IMR-90 (cell line): ENCODE measurements around the gene SAP30BP. TPM values are rescaled to one million over a fixed set of nuclear protein-coding genes. Genes with fewer than 3 reads are reported as not detected.
A peak's percentile ranks its signal among the peaks of the same experiment; 100 is the strongest.

Experiments
- ATAC-seq: fragments of 200-7000 bp; cut with Tn5 transposase; 2 replicates; pipeline ENCODE4 v1.9.1; 2020; ENCODE audit warnings: low read depth, mild to moderate bottlenecking, moderate library complexity
- BruUV-seq: library from RNA; stranded (reverse); fragments of 400-500 nt; replicated peaks from 2 replicates; lab custom pipeline; 2021; lab: Mats Ljungman, UMichigan
- CTCF ChIA-PET: fragments of 300-600 bp; formaldehyde crosslinking; extraction: SDS; loops from one replicate; lab custom pipeline; 2021; ENCODE audit warnings: antibody characterized with exemption; lab: Yijun Ruan, JAX
- POLR2A ChIA-PET: fragments of 300-600 bp; sonication (Branson Sonifier 250); formaldehyde crosslinking; loops from one replicate; lab custom pipeline; 2022; ENCODE audit warnings: antibody characterized with exemption; ENCODE audit not compliant: unreplicated experiment; lab: Charles Lee
- DNase-seq: peaks from one replicate; pipeline ENCODE4 v3.0.0; 2013
- H2AFZ ChIP-seq: replicated peaks from 2 replicates; pipeline ENCODE3; 2013; ENCODE audit warnings: low read length, mild to moderate bottlenecking; ENCODE audit not compliant: poor library complexity
- H2AK5ac ChIP-seq: 2 replicates; pipeline ENCODE4 v1.6.1; 2013; ENCODE audit warnings: low read depth, low read length, inconsistent platforms
- H2AK9ac ChIP-seq: replicated peaks from 2 replicates; pipeline ENCODE3; 2013; ENCODE audit warnings: mild to moderate bottlenecking, low read depth, low read length, moderate library complexity; ENCODE audit not compliant: poor library complexity
- H2BK120ac ChIP-seq: 2 replicates; pipeline ENCODE4 v1.6.1; 2013; ENCODE audit warnings: low read depth, low read length, inconsistent platforms
- H2BK15ac ChIP-seq: 3 replicates; pipeline ENCODE4 v1.6.1; 2013; ENCODE audit warnings: low read depth, low read length, inconsistent platforms
- H2BK20ac ChIP-seq: 2 replicates; pipeline ENCODE4 v1.6.1; 2013; ENCODE audit warnings: low read depth, mild to moderate bottlenecking, inconsistent platforms, low read length, moderate library complexity
- H2BK5ac ChIP-seq: 2 replicates; pipeline ENCODE4 v1.6.1; 2013; ENCODE audit warnings: mild to moderate bottlenecking, low read depth, low read length, inconsistent platforms; ENCODE audit not compliant: poor library complexity, severe bottlenecking
- H3K14ac ChIP-seq: replicated peaks from 2 replicates; pipeline ENCODE4 v1.6.1; 2013; ENCODE audit warnings: low read depth, low read length, inconsistent platforms
- H3K18ac ChIP-seq: 2 replicates; pipeline ENCODE4 v1.6.1; 2013; ENCODE audit warnings: low read depth, low read length, control low read depth
- H3K23ac ChIP-seq: 2 replicates; pipeline ENCODE4 v1.6.1; 2013; ENCODE audit warnings: low read depth, low read length, inconsistent platforms
- H3K27ac ChIP-seq: 2 replicates; pipeline ENCODE4 v1.5.1; 2013; ENCODE audit warnings: mild to moderate bottlenecking, control low read depth, low read length; ENCODE audit not compliant: insufficient read depth
- H3K27me3 ChIP-seq: 2 replicates; pipeline ENCODE4 v1.6.1; 2013; ENCODE audit warnings: low read length; ENCODE audit not compliant: control insufficient read depth, insufficient read depth
- H3K36me3 ChIP-seq: 2 replicates; pipeline ENCODE4 v1.6.1; 2013; ENCODE audit warnings: low read length, mixed read lengths; ENCODE audit not compliant: control insufficient read depth, insufficient read depth
- H3K4ac ChIP-seq: 2 replicates; pipeline ENCODE4 v1.6.1; 2013; ENCODE audit warnings: low read depth, low read length, inconsistent platforms
- H3K4me1 ChIP-seq: 2 replicates; pipeline ENCODE4 v1.6.1; 2013; ENCODE audit warnings: low read length, mixed read lengths; ENCODE audit not compliant: control insufficient read depth, insufficient read depth
- H3K4me2 ChIP-seq: 2 replicates; pipeline ENCODE4 v1.6.1; 2013; ENCODE audit warnings: low read depth, mild to moderate bottlenecking, control low read depth, low read length, moderate library complexity
- H3K4me3 ChIP-seq: 2 replicates; pipeline ENCODE4 v1.5.1; 2013; ENCODE audit warnings: low read depth, mild to moderate bottlenecking, control low read depth, low read length, moderate library complexity; ENCODE audit not compliant: insufficient read depth
- H3K56ac ChIP-seq: 2 replicates; pipeline ENCODE4 v1.6.1; 2013; ENCODE audit warnings: low read length, inconsistent platforms; ENCODE audit not compliant: insufficient read depth; ENCODE audit errors: extremely low read depth
- H3K79me1 ChIP-seq, 2 experiments: 2 replicates each; pipeline ENCODE4 v1.6.1; 2013; ENCODE audit warnings: low read length in 2 of 2, inconsistent platforms in 1 of 2, low read depth in 1 of 2
- H3K9ac ChIP-seq: 2 replicates; pipeline ENCODE4 v1.6.1; 2013; ENCODE audit warnings: low read depth, low read length, control low read depth
- H3K9me1 ChIP-seq: 2 replicates; pipeline ENCODE4 v1.6.1; 2013; ENCODE audit warnings: low read length, inconsistent platforms; ENCODE audit not compliant: insufficient read depth
- H3K9me3 ChIP-seq: 2 replicates; pipeline ENCODE4 v1.6.1; 2013; ENCODE audit warnings: low read length; ENCODE audit not compliant: control insufficient read depth, insufficient read depth
- H4K20me1 ChIP-seq: 2 replicates; pipeline ENCODE4 v1.6.1; 2013; ENCODE audit warnings: low read length, inconsistent platforms; ENCODE audit not compliant: insufficient read depth
- H4K5ac ChIP-seq: 2 replicates; pipeline ENCODE4 v1.6.1; 2013; ENCODE audit warnings: mild to moderate bottlenecking, low read depth, low read length, control low read depth
- H4K8ac ChIP-seq, 2 experiments: 2 replicates each; pipeline ENCODE4 v1.6.1; 2013; ENCODE audit warnings: low read depth in 2 of 2, low read length in 2 of 2, control low read depth in 1 of 2, inconsistent platforms in 1 of 2
- H4K91ac ChIP-seq: 2 replicates; pipeline ENCODE4 v1.6.1; 2013; ENCODE audit warnings: low read depth, low read length, inconsistent platforms; ENCODE audit not compliant: insufficient read depth
- CHD1 ChIP-seq: IDR thresholded peaks from 2 replicates; pipeline ENCODE4 v1.6.1; 2012; ENCODE audit warnings: low read depth, low read length, improper control_type of control experiment
- FOS ChIP-seq: fragments of 150-350 bp; IDR thresholded peaks from 2 replicates; pipeline ENCODE4 v1.6.1; 2016; ENCODE audit warnings: low read depth, low read length
- MAFK ChIP-seq: IDR thresholded peaks from 2 replicates; pipeline ENCODE4 v1.6.1; 2012; ENCODE audit warnings: low read depth, low read length, improper control_type of control experiment
- RAD21 ChIP-seq: IDR thresholded peaks from 2 replicates; pipeline ENCODE4 v1.6.1; 2012; ENCODE audit warnings: low read length, improper control_type of control experiment
- SMC3 ChIP-seq: fragments of 150-350 bp; IDR thresholded peaks from 2 replicates; pipeline ENCODE4 v1.6.1; 2016; ENCODE audit warnings: low read depth, mild to moderate bottlenecking, antibody characterized with exemption, low read length, moderate library complexity
- WGBS, 2 experiments: methylation state at CpG; one replicate each; pipeline versions ENCODE4 v1.1.5 to v1.1.7; 2013; ENCODE audit warnings: missing lambda C conversion rate in 2 of 2; ENCODE audit not compliant: insufficient read length in 1 of 2; ENCODE audit errors: extremely low coverage in 2 of 2; 5-methylcytosine and 5-hydroxymethylcytosine counted together
- dilution Hi-C: fragments of 300-500 bp; cut with HindIII; formaldehyde crosslinking; loops from one replicate; pipeline ENCODE4 v1.14.3; 2018; ENCODE audit warnings: low sequenced_read_pairs; ENCODE audit not compliant: unreplicated experiment
- in situ Hi-C: fragments of 300-500 bp; cut with MboI; formaldehyde crosslinking; loops from 3 replicates; pipeline ENCODE4 v1.14.3; 2019; ENCODE audit warnings: low sequenced_read_pairs, inconsistent platforms, mixed read lengths
- intact Hi-C: fragments of 100-400 bp; cut with micrococcal nuclease; formaldehyde crosslinking; loops from 2 replicates; pipeline ENCODE4 v1.10.0; 2022
- polyA plus RNA-seq, 3 experiments: library from polyadenylated mRNA; depleted of rRNA; stranded (reverse); fragments of >200 nt; gene quantifications; 2 replicates each; pipeline ENCODE4 v1.2.3, GENCODE V29; 2012; ENCODE audit warnings: low replicate concordance in 1 of 3
- total RNA-seq: library from RNA; depleted of rRNA; stranded (reverse); fragments of >200 nt; gene quantifications from 2 replicates; pipeline ENCODE4 v1.2.3, GENCODE V29; 2012
- TF ChIP-seq, protein P1 (sequence below): conservative IDR thresholded peaks from 2 replicates; pipeline ENCODE4 v1.5.1; 2012; ENCODE audit warnings: mild to moderate bottlenecking, low read depth, low read length, improper control_type of control experiment

Gene SAP30BP
- total and polyA plus RNA-seq, 2 of the 4 experiments (the other 2 are of a cell fraction): 70.4 to 139 TPM

DNA sequence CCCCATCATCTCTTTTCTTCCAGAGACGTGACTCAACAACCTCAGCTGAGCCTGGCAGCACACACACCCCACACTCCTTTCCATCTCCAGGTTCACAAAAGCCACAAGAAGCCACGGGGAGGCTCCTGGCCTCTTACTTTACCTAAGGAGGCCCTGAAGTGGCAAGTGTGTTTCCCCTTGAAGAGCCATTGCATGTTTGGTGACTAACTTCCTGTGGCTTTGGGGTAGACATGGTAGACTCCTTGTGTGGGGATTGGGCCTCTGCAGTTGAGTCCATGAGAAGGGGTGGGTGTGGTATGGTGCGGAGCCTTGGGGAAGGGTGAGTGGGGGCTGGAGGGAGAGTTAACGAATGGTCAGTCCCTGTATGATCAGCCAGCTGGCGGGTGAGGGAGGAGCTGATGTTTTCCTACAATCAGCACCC is 24.2 kb downstream of the SAP30BP start:
- peaks cover 82% of the 10 kb centered on the region for H4K20me1 ChIP-seq
- peaks cover 38% of the 10 kb centered on the region for H3K9me1 ChIP-seq
- no peak overlapping the region for H2AK5ac ChIP-seq
- H3K4ac ChIP-seq: no peak overlapping the region
- H3K4me1 ChIP-seq: peaks cover 17% of the 10 kb centered on the region
- peaks cover 53 to 96% of the 10 kb centered on the region in 2 experiments for H3K79me1 ChIP-seq
- no peak overlapping the region for H3K27ac ChIP-seq
- H4K5ac ChIP-seq: no peak overlapping the region
- H3K14ac ChIP-seq: no peak overlapping the region
- ATAC-seq (no peak), DNase-seq (peak; percentile 28)
- dilution Hi-C loops: no loop called here
- no TSS peak for BruUV-seq
- intact Hi-C loops: no loop called here
- peaks cover 32% of the 10 kb centered on the region for H3K36me3 ChIP-seq
- H2BK120ac ChIP-seq: no peak overlapping the region
- no peak overlapping the region for H3K9ac ChIP-seq
- no peak overlapping the region for H4K8ac ChIP-seq
- H3K4me3 ChIP-seq: no peak overlapping the region
- no peaks in the 10 kb centered on the region for H3K9me3 ChIP-seq
- H2BK15ac ChIP-seq: no peak overlapping the region
- no peak overlapping the region for H2BK20ac ChIP-seq
- no peak overlapping the region; the same call in 1 of the 2 replicates for H3K23ac ChIP-seq
- no peak overlapping the region for H3K56ac ChIP-seq
- H3K18ac ChIP-seq: no peak overlapping the region
- peak overlapping the region; percentile 75 for H2AK9ac ChIP-seq
- WGBS, 2 experiments: no CpG with 5 or more reads among the region's 5 CpGs
- CTCF ChIA-PET: no interaction called here
- POLR2A ChIA-PET: no interaction called here
- no peak overlapping the region for H3K4me2 ChIP-seq
- in situ Hi-C loops: no loop called here
- H2AFZ ChIP-seq: no peak overlapping the region
- H2BK5ac ChIP-seq: no peak overlapping the region
- no peaks in the 10 kb centered on the region for H3K27me3 ChIP-seq
- no peak overlapping the region for H4K91ac ChIP-seq
- no peak for TF ChIP-seq RAD21
- TF ChIP-seq CHD1: no peak
- peak; percentile 40; the same call in 1 of the 2 replicates for TF ChIP-seq MAFK
- TF ChIP-seq, protein P1, sequence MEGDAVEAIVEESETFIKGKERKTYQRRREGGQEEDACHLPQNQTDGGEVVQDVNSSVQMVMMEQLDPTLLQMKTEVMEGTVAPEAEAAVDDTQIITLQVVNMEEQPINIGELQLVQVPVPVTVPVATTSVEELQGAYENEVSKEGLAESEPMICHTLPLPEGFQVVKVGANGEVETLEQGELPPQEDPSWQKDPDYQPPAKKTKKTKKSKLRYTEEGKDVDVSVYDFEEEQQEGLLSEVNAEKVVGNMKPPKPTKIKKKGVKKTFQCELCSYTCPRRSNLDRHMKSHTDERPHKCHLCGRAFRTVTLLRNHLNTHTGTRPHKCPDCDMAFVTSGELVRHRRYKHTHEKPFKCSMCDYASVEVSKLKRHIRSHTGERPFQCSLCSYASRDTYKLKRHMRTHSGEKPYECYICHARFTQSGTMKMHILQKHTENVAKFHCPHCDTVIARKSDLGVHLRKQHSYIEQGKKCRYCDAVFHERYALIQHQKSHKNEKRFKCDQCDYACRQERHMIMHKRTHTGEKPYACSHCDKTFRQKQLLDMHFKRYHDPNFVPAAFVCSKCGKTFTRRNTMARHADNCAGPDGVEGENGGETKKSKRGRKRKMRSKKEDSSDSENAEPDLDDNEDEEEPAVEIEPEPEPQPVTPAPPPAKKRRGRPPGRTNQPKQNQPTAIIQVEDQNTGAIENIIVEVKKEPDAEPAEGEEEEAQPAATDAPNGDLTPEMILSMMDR: no peak
- no peak for TF ChIP-seq FOS
- no peak for TF ChIP-seq SMC3
